Calu3 (cell line): Measurements from ENCODE around the gene IRX4. TPM values are rescaled to one million over a fixed set of nuclear protein-coding genes. Genes with fewer than 3 reads are reported as not detected.

Source experiments
- BruUV-seq: library from RNA; stranded (reverse); fragments of 400-500 nt; replicated peaks from 2 replicates; lab custom pipeline; 2021; lab: Mats Ljungman, UMichigan
- CTCF ChIA-PET: fragments of 300-600 bp; sonication (Branson Sonifier 250); formaldehyde crosslinking; loops from one replicate; lab custom pipeline; 2022; ENCODE audit warnings: antibody characterized with exemption; lab: Charles Lee
- DNase-seq: peaks from one replicate; pipeline ENCODE4 v3.0.0; 2022
- H3K27ac Mint-ChIP-seq: one replicate; pipeline ENCODE4 v1.8.0; 2022; ENCODE audit warnings: mixed read lengths; ENCODE audit not compliant: unreplicated experiment
- H3K27me3 Mint-ChIP-seq: one replicate; pipeline ENCODE4 v1.8.0; 2022; ENCODE audit warnings: mixed read lengths; ENCODE audit not compliant: unreplicated experiment
- H3K36me3 Mint-ChIP-seq: one replicate; pipeline ENCODE4 v1.8.0; 2022; ENCODE audit warnings: mild to moderate bottlenecking, moderate library complexity, mixed read lengths; ENCODE audit not compliant: insufficient read depth, unreplicated experiment
- H3K4me1 Mint-ChIP-seq: one replicate; pipeline ENCODE4 v1.8.0; 2022; ENCODE audit warnings: mild to moderate bottlenecking, low read depth, mixed read lengths; ENCODE audit not compliant: unreplicated experiment
- H3K4me3 Mint-ChIP-seq: one replicate; pipeline ENCODE4 v1.8.0; 2022; ENCODE audit warnings: mild to moderate bottlenecking, low read depth, moderate library complexity, mixed read lengths; ENCODE audit not compliant: unreplicated experiment
- H3K9me3 Mint-ChIP-seq: one replicate; pipeline ENCODE4 v1.8.0; 2022; ENCODE audit warnings: low read depth, mixed read lengths; ENCODE audit not compliant: unreplicated experiment
- CTCF ChIP-seq: fragments of 200-600 bp; IDR thresholded peaks from one replicate; pipeline ENCODE4 v1.8.0; 2022; ENCODE audit warnings: antibody characterized with exemption; ENCODE audit not compliant: unreplicated experiment
- intact Hi-C: fragments of 100-400 bp; cut with micrococcal nuclease; formaldehyde crosslinking; loops from one replicate; pipeline ENCODE4 v1.10.0; 2022; ENCODE audit not compliant: unreplicated experiment
- total RNA-seq: library from RNA; stranded (reverse); gene quantifications from 2 replicates; pipeline ENCODE4 v1.2.3, GENCODE V29; 2022

Gene IRX4
- total RNA-seq, 1 experiment from 2014 or later: not detected

- CTCF ChIA-PET: no interaction called here
- Mint-ChIP-seq H3K36me3 (peaks cover 5% of the 10 kb centered on the region), H3K4me3 (no peak overlapping the region), H3K27ac (no peak overlapping the region), H3K4me1 (no peaks in the 10 kb centered on the region), H3K27me3 (peaks cover 14% of the 10 kb centered on the region), H3K9me3 (peaks cover 8% of the 10 kb centered on the region)
- no TSS peak for BruUV-seq
- TF ChIP-seq CTCF: no peak
- intact Hi-C loops: no loop called here
- DNase-seq: no peak
These were observed 2.2 kb downstream of the IRX4 start for GRCh38 chr5:1880377-1881025.

GRCh38 chr5:1879292-1880263 is 3.1 kb downstream of the IRX4 start:
- Mint-ChIP-seq H3K36me3 (peaks cover 5% of the 10 kb centered on the region), H3K4me3 (no peak overlapping the region), H3K27ac (no peak overlapping the region), H3K4me1 (no peaks in the 10 kb centered on the region), H3K27me3 (peaks cover 14% of the 10 kb centered on the region), H3K9me3 (peaks cover 6% of the 10 kb centered on the region)
- BruUV-seq: no TSS peak
- intact Hi-C loops: no loop called here
- TF ChIP-seq CTCF: no peak
- CTCF ChIA-PET: no interaction called here
- DNase-seq: no peak

- CTCF ChIA-PET: no interaction called here
- peaks cover 6% of the 10 kb centered on the region for H3K9me3 Mint-ChIP-seq
- H3K27ac Mint-ChIP-seq: no peak overlapping the region
- TF ChIP-seq CTCF: no peak
- intact Hi-C loops: no loop called here
- BruUV-seq: no TSS peak
- DNase-seq: no peak
- peaks cover 14% of the 10 kb centered on the region for H3K27me3 Mint-ChIP-seq
- peaks cover 5% of the 10 kb centered on the region for H3K36me3 Mint-ChIP-seq
- H3K4me3 Mint-ChIP-seq: no peak overlapping the region
- no peaks in the 10 kb centered on the region for H3K4me1 Mint-ChIP-seq
These were observed 4.5 kb downstream of the IRX4 start for GRCh38 chr5:1878050-1878849.
